ENCODE results near the gene RXRA.

DNA sequence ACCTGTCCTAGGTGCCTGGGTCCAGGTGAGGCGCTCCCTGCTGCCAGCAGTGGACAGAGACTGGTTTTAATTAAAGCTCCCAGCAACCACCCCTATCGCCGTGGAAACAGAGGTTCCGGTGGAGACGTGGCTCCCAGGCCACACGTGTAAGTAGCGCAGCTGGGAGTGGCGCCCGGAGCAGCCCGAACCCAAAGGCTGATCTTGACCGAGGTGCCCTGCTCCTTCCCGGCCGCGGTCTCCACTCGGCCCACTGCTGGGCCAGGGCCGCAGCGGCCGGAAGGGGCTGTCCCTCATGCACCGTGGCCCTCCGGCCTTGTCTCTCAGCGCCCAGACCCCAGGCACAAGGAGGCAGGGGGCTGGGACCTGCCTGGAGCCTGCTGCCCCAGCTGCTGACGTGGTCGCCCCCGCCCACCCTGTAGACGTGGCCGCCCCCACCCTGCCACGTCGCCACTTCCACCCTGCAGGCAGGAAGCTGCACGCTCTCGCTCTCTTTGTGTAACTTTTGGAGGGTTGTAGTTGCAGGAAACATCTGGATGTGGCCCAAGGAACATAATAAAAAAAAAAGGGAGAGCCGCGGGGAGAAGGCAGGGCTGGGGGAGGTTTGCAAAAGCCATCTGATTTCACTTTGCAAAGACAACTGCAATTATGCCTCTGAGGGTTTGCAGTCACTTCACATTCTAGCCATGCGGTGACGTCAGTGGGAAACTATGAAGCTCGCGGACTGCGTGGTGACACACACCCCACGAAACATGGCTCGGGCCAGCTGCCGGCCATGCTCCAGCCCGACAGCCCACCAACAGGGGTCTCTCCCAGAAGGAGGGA, 129.9 kb downstream of the RXRA start:
- TF ChIP-seq, protein P1, sequence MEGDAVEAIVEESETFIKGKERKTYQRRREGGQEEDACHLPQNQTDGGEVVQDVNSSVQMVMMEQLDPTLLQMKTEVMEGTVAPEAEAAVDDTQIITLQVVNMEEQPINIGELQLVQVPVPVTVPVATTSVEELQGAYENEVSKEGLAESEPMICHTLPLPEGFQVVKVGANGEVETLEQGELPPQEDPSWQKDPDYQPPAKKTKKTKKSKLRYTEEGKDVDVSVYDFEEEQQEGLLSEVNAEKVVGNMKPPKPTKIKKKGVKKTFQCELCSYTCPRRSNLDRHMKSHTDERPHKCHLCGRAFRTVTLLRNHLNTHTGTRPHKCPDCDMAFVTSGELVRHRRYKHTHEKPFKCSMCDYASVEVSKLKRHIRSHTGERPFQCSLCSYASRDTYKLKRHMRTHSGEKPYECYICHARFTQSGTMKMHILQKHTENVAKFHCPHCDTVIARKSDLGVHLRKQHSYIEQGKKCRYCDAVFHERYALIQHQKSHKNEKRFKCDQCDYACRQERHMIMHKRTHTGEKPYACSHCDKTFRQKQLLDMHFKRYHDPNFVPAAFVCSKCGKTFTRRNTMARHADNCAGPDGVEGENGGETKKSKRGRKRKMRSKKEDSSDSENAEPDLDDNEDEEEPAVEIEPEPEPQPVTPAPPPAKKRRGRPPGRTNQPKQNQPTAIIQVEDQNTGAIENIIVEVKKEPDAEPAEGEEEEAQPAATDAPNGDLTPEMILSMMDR (IDR thresholded peaks at IDR 0.05): peak in 1 of 5 experiments; percentile 40
- TF ChIP-seq EP300 (IDR thresholded peaks at IDR 0.05) (peak; percentile 90), POLR2A (IDR thresholded peaks at IDR 0.05) (peak in 1 of 2 donors; percentile 48)

Data from tibial nerve (tissue), 4 donors.